NB4 (cell line): Measurements from ENCODE around the gene NOVA2.

Experiments
- DNase-seq: peaks from one replicate; pipeline ENCODE4 v3.0.0; 2010; ENCODE audit warnings: low read depth
- H3K4me3 ChIP-seq: one replicate; pipeline ENCODE4 v1.5.1; 2011; ENCODE audit warnings: mild to moderate bottlenecking, low read depth, low read length, moderate library complexity
- MYC ChIP-seq: IDR thresholded peaks from 2 replicates; pipeline ENCODE4 v1.6.1; 2011; ENCODE audit warnings: low read depth, low read length
- POLR2A ChIP-seq: IDR thresholded peaks from 2 replicates; pipeline ENCODE4 v1.6.1; 2011; ENCODE audit warnings: mild to moderate bottlenecking; ENCODE audit not compliant: insufficient read length; ENCODE audit errors: extremely low read depth
- TF ChIP-seq, protein P1 (sequence below): IDR thresholded peaks from one replicate; pipeline ENCODE4 v1.5.1; 2012; ENCODE audit warnings: low read depth, low read length
- TF ChIP-seq, protein P2 (sequence below): IDR thresholded peaks from 2 replicates; pipeline ENCODE4 v1.6.1; 2011; ENCODE audit warnings: low read depth, low read length

NOVA2 gene

DNA sequence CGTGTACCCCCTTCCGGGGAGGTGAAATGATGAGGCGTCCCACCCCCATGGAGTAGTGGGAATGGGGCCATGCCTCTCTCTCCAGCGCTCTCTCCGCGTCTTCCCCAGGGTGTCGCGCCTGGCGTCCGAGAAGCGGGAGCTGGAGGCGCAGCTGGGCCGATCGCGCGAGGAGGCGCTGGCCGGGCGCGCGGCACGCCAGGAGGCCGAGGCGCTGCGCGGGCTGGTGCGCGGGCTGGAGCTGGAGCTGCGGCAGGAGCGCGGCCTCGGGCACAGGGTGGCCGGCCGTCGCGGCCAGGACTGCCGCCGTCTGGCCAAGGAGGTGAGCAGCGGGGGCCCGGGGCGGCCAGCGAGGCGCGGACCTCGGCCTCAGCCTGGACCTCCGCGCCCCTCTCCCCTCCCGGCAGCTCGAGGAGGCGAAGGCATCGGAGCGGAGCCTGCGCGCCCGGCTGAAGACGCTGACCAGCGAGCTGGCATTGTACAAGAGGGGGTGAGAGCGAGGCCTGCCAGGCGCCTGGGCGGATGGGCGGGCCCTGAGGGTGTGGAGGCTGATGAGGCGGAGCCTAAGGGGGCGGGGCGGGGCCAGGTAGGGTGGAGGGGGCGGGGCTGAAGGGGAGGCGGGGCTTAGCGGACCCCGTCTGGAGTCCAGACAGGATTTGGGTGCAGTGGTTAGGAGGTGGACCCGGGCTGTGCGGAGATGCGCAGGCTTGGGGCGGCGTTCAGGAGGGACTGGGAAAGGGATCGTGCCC, 41.4 kb upstream of the NOVA2 start:
- DNase-seq = peak; percentile 14
- H3K4me3 ChIP-seq = no peak overlapping the region
- no peak for TF ChIP-seq POLR2A
- no peak for TF ChIP-seq MYC
- TF ChIP-seq, protein P1, sequence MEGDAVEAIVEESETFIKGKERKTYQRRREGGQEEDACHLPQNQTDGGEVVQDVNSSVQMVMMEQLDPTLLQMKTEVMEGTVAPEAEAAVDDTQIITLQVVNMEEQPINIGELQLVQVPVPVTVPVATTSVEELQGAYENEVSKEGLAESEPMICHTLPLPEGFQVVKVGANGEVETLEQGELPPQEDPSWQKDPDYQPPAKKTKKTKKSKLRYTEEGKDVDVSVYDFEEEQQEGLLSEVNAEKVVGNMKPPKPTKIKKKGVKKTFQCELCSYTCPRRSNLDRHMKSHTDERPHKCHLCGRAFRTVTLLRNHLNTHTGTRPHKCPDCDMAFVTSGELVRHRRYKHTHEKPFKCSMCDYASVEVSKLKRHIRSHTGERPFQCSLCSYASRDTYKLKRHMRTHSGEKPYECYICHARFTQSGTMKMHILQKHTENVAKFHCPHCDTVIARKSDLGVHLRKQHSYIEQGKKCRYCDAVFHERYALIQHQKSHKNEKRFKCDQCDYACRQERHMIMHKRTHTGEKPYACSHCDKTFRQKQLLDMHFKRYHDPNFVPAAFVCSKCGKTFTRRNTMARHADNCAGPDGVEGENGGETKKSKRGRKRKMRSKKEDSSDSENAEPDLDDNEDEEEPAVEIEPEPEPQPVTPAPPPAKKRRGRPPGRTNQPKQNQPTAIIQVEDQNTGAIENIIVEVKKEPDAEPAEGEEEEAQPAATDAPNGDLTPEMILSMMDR = no peak
- TF ChIP-seq, protein P2, sequence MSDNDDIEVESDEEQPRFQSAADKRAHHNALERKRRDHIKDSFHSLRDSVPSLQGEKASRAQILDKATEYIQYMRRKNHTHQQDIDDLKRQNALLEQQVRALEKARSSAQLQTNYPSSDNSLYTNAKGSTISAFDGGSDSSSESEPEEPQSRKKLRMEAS = no peak

DNA sequence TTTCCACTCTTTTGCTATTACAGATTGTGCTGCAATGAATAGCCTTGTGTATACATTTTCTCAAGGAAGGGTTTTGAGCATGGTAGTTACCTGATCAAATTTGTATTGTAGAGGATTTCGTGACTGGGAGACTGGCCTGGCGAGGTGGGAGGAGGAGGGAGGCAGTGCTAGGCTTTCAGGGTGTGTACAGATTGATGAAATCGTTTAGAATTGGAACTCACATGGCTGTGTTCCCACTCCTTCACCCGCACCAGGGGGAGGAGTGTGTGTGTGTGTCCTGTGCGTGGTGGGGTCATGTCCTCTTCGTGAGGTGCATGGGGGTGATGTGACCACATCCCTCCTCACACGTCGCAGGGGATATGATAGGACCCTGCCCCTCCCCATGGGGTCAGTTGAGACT, 40.9 kb upstream of the NOVA2 start:
- H3K4me3 ChIP-seq = no peak overlapping the region
- DNase-seq = peak; percentile 15

DNA sequence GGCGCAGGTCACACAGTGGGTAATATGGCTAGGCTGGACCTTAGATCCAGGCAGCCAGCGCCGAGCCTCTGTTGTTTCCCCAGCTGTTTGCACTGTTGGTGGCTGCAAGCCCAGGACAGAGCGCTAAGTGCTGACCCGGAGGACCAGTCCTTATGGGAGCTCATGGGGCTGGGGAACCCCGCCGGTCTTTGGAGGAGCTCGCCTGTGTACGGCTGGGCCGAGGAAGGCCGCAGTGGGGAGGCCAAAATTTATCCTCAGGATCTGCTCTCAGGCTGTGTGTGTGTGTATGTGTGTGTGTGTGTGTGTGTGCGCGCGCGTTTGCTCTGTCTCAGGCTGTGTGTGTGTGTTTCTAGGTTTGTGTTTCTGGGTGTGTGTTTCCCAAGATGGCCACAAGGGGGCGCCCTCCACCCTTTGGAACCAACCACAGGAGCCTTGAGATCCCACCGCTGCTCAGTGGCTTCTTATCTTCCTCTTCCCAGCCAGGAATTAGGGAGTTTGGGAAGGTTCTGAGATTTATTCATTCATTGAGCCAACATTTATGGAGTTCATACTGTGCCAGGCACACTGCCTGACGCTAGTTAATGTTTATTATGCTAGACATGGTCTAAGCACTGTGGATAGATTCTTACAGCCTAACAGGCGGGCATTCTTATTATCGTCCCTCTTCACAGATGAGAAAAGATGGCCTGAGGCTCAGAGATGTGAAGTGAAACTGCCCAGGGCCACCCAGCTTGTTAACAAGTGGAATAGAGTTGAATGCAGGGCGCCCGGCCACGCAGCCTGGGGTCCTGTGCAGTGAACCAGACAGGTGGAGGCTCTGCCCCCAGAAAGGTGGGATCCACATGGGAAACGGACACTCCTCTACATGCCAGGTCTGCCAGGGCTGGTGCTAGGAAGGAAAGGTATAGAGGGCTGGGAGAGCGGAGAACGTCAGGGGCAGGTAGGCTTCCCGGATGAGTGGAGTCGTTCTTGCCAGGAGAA, 36.2 kb upstream of the NOVA2 start:
- TF ChIP-seq, protein P2 = no peak
- TF ChIP-seq, protein P1 = peak; percentile 98
- no peak overlapping the region for H3K4me3 ChIP-seq
- DNase-seq = peak; percentile 82

More for the DNA sequence above, 40.9 kb upstream of the NOVA2 start:
- TF ChIP-seq, protein P2 = no peak
- no peak for TF ChIP-seq MYC
- TF ChIP-seq, protein P1 = no peak
- TF ChIP-seq POLR2A = no peak

DNA sequence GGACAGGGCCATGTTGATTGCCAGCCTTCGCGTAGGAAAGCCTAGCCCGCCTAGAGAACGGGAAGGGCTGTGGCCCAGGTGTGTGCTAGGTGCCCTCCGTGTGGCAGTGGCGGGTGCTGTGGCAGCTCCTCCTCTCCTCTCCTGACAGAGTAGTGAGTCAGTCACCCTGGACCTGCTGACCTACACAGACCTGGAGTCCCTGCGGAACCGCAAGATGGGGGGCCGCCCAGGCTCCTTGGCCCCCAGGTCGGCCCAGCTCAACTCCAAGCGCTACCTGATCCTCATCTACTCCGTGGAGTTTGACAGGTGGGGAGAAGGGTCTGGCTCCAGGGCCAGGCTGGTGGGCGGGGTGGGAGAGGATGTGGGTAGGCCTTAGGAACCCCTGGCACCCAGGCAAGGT, 32.7 kb upstream of the NOVA2 start:
- no peak overlapping the region for H3K4me3 ChIP-seq
- no peak for DNase-seq
- TF ChIP-seq MYC (no peak), POLR2A (no peak)
- TF ChIP-seq, protein P2 = no peak
- TF ChIP-seq, protein P1 = no peak

DNA sequence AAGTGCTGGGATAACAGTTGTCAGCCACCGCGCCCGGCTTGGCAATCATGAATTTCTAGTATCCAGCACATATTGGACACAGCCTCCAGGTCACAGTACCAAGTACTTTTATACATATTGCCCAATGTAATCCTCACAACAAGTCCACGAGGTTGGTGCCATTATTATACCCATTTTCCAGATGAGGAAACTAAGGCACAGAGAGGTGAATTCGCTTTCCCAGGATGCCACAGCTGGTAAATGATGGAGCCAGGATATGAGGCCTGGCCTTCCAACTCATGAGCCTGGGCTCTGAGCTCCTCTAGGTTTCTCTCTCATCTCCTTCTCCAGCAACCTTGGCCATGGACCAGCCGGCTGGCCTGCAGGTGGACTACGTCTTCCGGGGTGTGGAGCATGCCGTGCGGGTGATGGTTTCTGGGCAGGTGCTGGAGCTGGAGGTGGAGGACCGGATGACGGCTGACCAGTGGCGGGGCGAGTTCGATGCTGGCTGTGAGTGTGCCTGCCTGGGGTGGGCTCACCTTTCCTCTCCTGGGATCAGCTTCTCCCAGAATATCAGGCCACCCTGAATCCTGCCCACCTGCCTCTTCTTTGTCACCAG, 29.1 kb upstream of the NOVA2 start:
- no peak overlapping the region for H3K4me3 ChIP-seq
- TF ChIP-seq, protein P2 = no peak
- no peak for TF ChIP-seq POLR2A
- TF ChIP-seq, protein P1 = no peak
- no peak for DNase-seq
